ENCODE data around the gene DUOX2. TPM values are rescaled to one million over a fixed set of nuclear protein-coding genes. Genes with fewer than 3 reads are reported as not detected.

Gene DUOX2
- total and polyA plus RNA-seq, 2 of the 8 experiments (the other 6 are each of a cell fraction or from before 2014, with no cell fraction given) = 0.08 TPM; not detected in 1

- TF ChIP-seq CHD7 (IDR thresholded peaks at IDR 0.05; ENCODE audit: insufficient replicate concordance, low read length) = no peak
- no peak for TF ChIP-seq MAX (IDR thresholded peaks at IDR 0.05)
- no peak for TF ChIP-seq RBBP5 (IDR thresholded peaks at IDR 0.05; ENCODE audit: borderline replicate concordance, low read depth, low read length)
Measured at GRCh38 chr15:45143946-45144345, 30.0 kb upstream of the DUOX2 start (continued).
